Stimulated activated effector memory CD8-positive, alpha-beta T cell treated with anti-CD3 and anti-CD28 coated beads, Interleukin-12 subunit alpha, Interleukin-12 subunit beta, amount 100 ng/mL, for 72 hours (primary cell): ENCODE results near the gene TEX9.
"Not testable (repeated sequence)": the region's sequence is repeated elsewhere in the genome, so short reads cannot be mapped to it uniquely, and the experiment has no call there.

ENCODE experiments used
- ATAC-seq: fragments of 150-1000 bp; cut with Tn5 transposase; 2 replicates; pipeline ENCODE4 v1.10.0; 2021
- DNase-seq, 2 donors: peaks; one replicate each; pipeline ENCODE4 v3.0.0; 2021 to 2022; ENCODE audit warnings: low spot score in 2 of 2
- H3K27ac Mint-ChIP-seq: one replicate; pipeline ENCODE4 v1.8.0; 2022; ENCODE audit warnings: mild to moderate bottlenecking, mixed read lengths
- H3K36me3 Mint-ChIP-seq: one replicate; pipeline ENCODE4 v1.8.0; 2022; ENCODE audit warnings: mild to moderate bottlenecking, mixed read lengths
- H3K4me1 Mint-ChIP-seq: one replicate; pipeline ENCODE4 v1.8.0; 2022; ENCODE audit warnings: mixed read lengths
- H3K4me3 Mint-ChIP-seq: one replicate; pipeline ENCODE4 v1.8.0; 2022; ENCODE audit warnings: mild to moderate bottlenecking, mixed read lengths
- H3K9me3 Mint-ChIP-seq: one replicate; pipeline ENCODE4 v1.8.0; 2022; ENCODE audit warnings: mixed read lengths

The TEX9 gene

DNA sequence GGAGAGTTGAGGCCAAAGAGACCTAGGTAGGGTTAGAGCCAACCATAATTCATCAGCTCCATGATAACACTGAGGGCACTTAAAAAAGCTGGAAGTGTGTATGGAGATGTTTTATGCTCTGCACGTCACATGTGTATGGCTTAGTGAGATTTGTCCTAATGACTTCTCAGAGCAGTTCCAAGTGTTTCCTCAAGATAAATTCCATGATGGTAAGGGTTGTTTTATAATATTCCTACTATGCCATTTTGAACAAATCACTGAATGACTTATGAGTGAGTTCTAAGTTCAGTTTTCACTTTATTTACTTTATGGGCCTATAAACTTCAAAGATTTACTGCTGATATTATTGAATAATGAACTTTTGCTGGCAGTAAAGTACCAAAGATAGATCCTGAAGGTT is 28.1 kb downstream of the TEX9 start:
- Mint-ChIP-seq H3K36me3 (no peaks in the 10 kb centered on the region), H3K9me3 (no peaks in the 10 kb centered on the region), H3K4me1 (no peaks in the 10 kb centered on the region), H3K27ac (no peak overlapping the region), H3K4me3 (no peak overlapping the region)
- DNase-seq (no peak), ATAC-seq (no peak)

DNA sequence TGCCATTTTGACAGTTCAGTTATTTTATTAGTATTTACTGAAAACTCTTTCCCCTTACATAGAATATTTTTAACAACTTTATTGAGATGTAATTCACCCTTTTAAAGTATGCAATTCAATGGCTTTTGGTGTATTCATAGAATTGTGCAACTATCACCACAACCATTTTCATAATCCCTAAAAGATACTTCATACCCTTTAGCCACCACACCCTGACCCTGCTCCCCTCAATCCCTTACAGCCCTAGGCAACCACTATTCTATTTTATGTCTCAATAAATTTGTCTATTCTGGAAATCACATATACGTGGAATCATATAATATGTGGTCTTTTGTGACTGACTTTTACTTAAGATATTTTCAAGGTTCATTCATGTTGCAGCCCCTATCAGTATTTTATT is 29.7 kb downstream of the TEX9 start:
- Mint-ChIP-seq H3K36me3 (no peaks in the 10 kb centered on the region), H3K27ac (no peak overlapping the region), H3K4me3 (no peak overlapping the region), H3K4me1 (no peaks in the 10 kb centered on the region), H3K9me3 (no peaks in the 10 kb centered on the region)
- no peak for DNase-seq
- no peak for ATAC-seq

DNA sequence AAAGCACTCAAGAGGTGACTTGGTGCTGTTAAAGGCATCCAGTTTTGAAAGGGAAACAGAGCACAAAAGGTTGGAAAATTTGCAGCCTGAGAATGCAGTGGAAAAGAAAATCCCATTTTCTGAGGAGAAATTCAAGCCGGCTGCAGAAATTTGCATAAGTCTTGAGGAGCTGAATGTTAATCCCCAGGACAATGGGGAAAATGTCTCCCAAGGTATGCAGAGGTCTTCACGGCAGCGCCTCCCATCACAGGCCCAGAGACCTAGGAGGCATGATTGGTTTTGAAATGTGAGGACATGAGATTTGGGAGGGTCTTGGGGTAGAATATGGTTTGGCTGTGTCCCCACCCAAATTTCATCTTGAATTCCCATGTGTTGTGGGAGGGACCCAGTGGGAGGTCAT is 32.1 kb downstream of the TEX9 start:
- ATAC-seq, DNase-seq, H3K4me1 Mint-ChIP-seq, H3K36me3 Mint-ChIP-seq, H3K9me3 Mint-ChIP-seq, H3K4me3 Mint-ChIP-seq, H3K27ac Mint-ChIP-seq: not testable (repeated sequence)

- H3K36me3 Mint-ChIP-seq, DNase-seq, H3K27ac Mint-ChIP-seq, ATAC-seq, H3K4me1 Mint-ChIP-seq, H3K4me3 Mint-ChIP-seq, H3K9me3 Mint-ChIP-seq: not testable (repeated sequence)
Observed at GRCh38 chr15:56399209-56399608, 34.0 kb downstream of the TEX9 start.

DNA sequence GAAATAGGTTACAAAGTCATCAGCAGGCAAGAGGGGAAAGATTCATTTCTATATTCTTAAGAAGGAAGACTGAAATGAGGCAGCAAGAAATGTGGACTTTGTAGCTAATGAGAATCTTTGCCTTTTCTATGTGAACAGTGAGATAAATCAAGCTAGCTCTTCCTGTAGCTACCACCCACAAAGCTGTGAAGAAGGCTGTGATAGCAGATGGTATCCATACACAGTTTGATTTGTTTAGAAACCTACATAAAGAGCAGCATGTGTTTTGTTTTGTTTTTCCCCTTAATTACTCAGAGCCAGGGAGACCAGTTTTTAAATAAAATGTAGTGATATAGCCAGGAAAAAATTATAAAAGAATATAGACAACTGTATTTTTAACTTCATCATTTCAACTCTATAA is 45.5 kb downstream of the TEX9 start:
- no peak overlapping the region for H3K27ac Mint-ChIP-seq
- DNase-seq (no peak), ATAC-seq (no peak)

DNA sequence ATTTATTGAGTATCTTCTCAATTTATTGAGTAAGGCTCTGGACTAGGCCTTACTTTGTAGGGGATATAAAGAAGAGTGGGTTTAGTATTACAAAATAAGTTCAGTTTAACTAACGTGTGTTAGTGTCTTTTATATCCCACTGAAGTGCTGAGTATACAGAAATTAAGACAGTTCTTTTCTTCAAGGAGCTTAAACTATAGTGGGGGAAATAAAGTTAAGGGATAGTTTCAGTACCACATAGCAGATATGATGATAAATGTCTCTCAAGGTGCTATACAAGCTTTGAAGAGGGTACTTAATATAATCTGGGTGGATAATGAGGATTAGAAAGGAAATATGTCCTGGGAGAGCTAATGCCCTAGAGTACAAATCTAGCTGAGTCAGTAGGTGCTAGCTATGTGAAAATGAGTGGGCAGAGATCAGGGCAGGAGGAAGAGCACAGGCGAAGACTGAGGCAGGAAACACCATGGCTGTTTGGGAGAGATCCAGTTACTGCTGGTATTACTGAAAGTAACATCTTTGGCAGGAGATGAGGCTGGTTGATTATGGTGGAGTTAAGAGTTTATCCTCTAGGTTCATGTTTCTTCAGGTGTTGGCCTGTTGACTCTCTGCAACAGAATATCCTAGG is 46.0 kb downstream of the TEX9 start:
- H3K36me3 Mint-ChIP-seq, result no peaks in the 10 kb centered on the region
- no peak overlapping the region for H3K27ac Mint-ChIP-seq
- ATAC-seq (no peak), DNase-seq (no peak)
- H3K9me3 Mint-ChIP-seq, result no peaks in the 10 kb centered on the region
- H3K4me1 Mint-ChIP-seq, result no peaks in the 10 kb centered on the region
- no peak overlapping the region for H3K4me3 Mint-ChIP-seq

More for the DNA sequence above, 45.5 kb downstream of the TEX9 start:
- Mint-ChIP-seq H3K4me1 (no peaks in the 10 kb centered on the region), H3K4me3 (no peak overlapping the region), H3K36me3 (no peaks in the 10 kb centered on the region), H3K9me3 (no peaks in the 10 kb centered on the region)

DNA sequence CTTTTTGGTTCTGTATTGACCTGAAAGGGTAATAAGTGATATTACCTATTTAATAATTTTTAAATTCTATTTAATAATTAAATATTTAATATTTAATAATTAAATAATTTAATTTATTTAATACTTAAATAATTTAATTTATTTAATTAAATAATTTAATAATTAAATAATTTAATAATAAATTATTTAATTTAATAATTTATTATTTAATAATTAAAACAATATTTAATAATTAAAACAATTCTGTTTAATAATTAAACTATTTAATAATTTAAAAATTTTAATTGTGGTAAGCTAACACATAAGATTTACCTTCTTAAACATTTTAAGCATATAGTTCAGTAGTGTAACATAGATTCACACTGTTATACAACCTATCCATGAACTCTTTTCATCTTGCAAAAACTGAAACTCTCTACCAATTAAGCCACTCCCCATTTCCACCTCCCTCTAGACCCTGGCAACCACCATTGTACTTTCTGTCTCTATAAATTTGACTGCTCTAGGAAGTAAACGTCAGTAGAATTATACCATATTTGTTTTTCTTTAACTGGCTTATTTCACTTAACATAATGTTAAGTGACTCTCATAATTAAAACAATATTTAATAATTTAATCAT is 48.0 kb downstream of the TEX9 start:
- ATAC-seq, DNase-seq, H3K27ac Mint-ChIP-seq, H3K4me1 Mint-ChIP-seq, H3K4me3 Mint-ChIP-seq, H3K9me3 Mint-ChIP-seq, H3K36me3 Mint-ChIP-seq: not testable (repeated sequence)

DNA sequence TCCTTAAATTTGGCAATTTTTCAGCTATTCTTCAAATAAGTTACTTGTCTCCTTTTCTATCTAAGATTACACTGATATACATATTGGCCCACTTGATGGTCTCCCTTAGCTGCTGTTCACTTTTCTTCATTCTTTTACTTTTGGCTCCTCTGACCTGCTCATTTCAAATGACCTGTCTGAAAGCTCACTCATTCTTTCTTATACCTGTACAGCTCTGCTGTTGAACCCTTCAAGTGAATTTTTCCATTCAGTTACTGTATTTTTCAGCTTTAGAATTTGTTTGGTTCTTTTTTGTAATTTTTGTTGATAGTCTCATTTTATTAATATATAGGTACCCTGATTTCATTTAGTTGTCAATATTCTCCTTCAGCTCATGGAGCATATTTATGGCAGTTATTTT is 60.0 kb downstream of the TEX9 start:
- H3K9me3 Mint-ChIP-seq, result peaks cover 4% of the 10 kb centered on the region
- no peak overlapping the region for H3K4me3 Mint-ChIP-seq

DNA sequence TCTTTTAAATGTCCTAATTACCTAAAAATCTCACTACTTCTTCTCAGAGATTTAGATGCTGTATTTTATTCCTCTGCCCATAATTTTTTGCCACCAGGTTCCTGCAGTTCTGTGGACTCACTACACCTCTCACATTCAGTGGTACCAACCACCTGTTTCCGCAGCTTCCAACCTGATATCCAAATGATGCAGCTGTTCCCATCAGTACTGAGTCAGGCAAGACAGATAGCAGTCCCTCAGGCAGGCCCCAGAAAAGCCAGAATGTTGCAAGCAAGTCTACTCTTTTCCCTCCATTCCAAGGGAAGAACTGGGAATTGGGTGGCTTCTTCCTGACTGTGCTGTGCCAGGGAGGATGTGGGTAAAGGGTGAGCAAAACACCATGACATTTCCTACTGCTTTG is 60.8 kb downstream of the TEX9 start:
- ATAC-seq (no peak), DNase-seq (no peak)
- Mint-ChIP-seq H3K4me3 (no peak overlapping the region), H3K36me3 (no peaks in the 10 kb centered on the region), H3K4me1 (no peaks in the 10 kb centered on the region), H3K9me3 (peaks cover 4% of the 10 kb centered on the region), H3K27ac (no peak overlapping the region)

More for the DNA sequence above, 60.0 kb downstream of the TEX9 start:
- ATAC-seq (no peak), DNase-seq (no peak)
- Mint-ChIP-seq H3K27ac (no peak overlapping the region), H3K4me1 (no peaks in the 10 kb centered on the region), H3K36me3 (no peaks in the 10 kb centered on the region)

- no peak for ATAC-seq
- no peak overlapping the region for H3K4me3 Mint-ChIP-seq
- no peak overlapping the region for H3K27ac Mint-ChIP-seq
- H3K36me3 Mint-ChIP-seq, result no peaks in the 10 kb centered on the region
- peaks cover 4% of the 10 kb centered on the region for H3K9me3 Mint-ChIP-seq
- no peaks in the 10 kb centered on the region for H3K4me1 Mint-ChIP-seq
- DNase-seq, result no peak
Observed at GRCh38 chr15:56428821-56429458, 63.7 kb downstream of the TEX9 start.

GRCh38 chr15:56432304-56432703 is 67.1 kb downstream of the TEX9 start:
- no peak overlapping the region for H3K27ac Mint-ChIP-seq
- DNase-seq (no peak), ATAC-seq (no peak)
- H3K9me3 Mint-ChIP-seq, result no peaks in the 10 kb centered on the region
- no peaks in the 10 kb centered on the region for H3K36me3 Mint-ChIP-seq
- no peaks in the 10 kb centered on the region for H3K4me1 Mint-ChIP-seq
- H3K4me3 Mint-ChIP-seq, result no peak overlapping the region

DNA sequence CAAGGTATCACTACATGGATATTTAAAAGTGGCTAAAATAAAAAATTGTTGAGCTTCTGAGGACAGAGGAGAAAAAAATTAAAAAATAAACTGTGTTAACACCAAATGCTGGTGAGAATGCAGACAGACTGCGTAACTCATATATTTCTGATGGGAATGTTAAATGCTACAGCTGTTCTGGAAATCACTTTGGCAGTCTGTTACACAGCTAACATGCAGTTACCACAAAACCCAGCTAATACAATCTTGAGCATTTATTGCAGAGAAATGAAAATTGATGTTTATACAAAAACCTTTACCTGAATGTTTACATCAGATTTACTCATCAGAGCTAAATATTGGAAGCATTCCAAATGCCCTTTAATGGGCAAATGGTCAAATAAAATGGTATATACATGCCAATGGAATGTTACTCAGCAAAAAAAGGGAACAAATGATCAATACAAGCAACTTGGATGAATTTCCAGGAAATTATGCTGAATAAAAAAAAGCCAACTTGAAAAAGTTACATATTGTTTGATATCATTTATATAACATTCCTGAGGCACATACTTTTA is 75.1 kb downstream of the TEX9 start:
- DNase-seq (no peak), ATAC-seq (no peak)
- no peaks in the 10 kb centered on the region for H3K4me1 Mint-ChIP-seq
- H3K4me3 Mint-ChIP-seq, result no peak overlapping the region
- no peak overlapping the region for H3K27ac Mint-ChIP-seq
- no peaks in the 10 kb centered on the region for H3K36me3 Mint-ChIP-seq
- no peaks in the 10 kb centered on the region for H3K9me3 Mint-ChIP-seq

- Mint-ChIP-seq H3K36me3 (no peaks in the 10 kb centered on the region), H3K4me3 (no peak overlapping the region), H3K9me3 (no peaks in the 10 kb centered on the region), H3K27ac (no peak overlapping the region), H3K4me1 (no peaks in the 10 kb centered on the region)
- no peak for DNase-seq
- no peak for ATAC-seq
Observed at GRCh38 chr15:56442354-56442753, 77.1 kb downstream of the TEX9 start.

DNA sequence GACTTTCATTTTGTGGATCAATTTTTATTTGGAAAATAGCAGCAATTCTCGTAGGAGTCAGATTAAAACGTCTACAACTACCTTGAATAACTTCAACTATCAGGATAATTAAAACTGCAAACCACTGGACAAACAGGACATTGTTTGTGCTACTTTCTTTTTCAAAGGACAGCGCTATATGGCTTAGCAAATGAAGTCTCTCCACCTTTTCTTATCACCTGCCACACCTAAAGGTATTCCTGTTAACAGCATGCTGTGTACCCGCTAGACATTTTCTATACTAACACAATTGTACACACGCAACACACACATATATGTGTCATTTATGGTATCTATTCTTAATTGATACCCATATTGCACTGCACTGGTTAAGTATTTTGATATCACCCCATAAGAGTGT is 80.5 kb downstream of the TEX9 start:
- ATAC-seq (no peak), DNase-seq (no peak)
- H3K9me3 Mint-ChIP-seq, result no peaks in the 10 kb centered on the region
- H3K36me3 Mint-ChIP-seq, result no peaks in the 10 kb centered on the region
- H3K4me1 Mint-ChIP-seq, result no peaks in the 10 kb centered on the region
- no peak overlapping the region for H3K4me3 Mint-ChIP-seq
- H3K27ac Mint-ChIP-seq, result no peak overlapping the region

DNA sequence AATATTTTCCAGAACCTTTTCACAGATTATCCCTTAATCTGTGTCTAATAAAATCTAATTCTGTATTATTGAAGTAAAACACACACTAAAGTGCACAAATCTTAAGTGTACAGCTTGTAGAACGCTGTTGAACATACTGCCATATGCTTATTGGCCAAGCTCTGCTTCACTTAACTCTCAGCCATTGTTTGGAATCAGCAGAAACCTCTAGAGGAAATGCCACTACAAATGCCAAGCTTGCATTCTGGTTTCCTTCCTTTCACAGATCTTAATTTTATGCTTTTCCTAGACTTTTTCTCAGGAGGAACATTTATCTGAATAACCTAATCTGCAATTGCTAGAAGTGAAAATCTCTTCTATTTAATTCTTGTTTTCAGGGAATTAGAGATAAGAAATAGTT is 89.6 kb downstream of the TEX9 start:
- no peaks in the 10 kb centered on the region for H3K4me1 Mint-ChIP-seq
- DNase-seq, result no peak
- H3K9me3 Mint-ChIP-seq, result no peaks in the 10 kb centered on the region
- ATAC-seq, result no peak
- no peak overlapping the region for H3K4me3 Mint-ChIP-seq
- H3K27ac Mint-ChIP-seq, result no peak overlapping the region
- H3K36me3 Mint-ChIP-seq, result no peaks in the 10 kb centered on the region

DNA sequence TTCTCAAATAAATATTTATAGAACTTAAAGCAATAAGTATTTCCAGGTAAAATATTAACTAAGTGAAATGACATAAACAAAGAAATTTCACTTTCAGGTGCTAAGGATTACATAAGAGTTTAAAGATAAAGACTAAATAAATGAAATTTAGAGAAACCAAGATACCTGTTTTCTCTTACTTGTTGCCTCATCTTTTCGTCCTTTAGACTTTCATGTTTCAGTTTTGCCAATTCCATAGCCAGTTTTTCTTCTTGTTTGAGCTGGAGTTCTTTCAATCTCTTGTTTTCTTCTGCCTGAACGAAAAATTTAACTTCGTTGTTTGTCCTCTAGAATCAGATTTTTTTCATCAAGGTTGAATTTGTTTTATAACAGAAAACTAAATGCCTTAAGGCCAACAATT is 91.0 kb downstream of the TEX9 start:
- no peaks in the 10 kb centered on the region for H3K36me3 Mint-ChIP-seq
- no peak for ATAC-seq
- no peak for DNase-seq
- no peak overlapping the region for H3K27ac Mint-ChIP-seq
- no peaks in the 10 kb centered on the region for H3K4me1 Mint-ChIP-seq
- no peak overlapping the region for H3K4me3 Mint-ChIP-seq
- no peaks in the 10 kb centered on the region for H3K9me3 Mint-ChIP-seq
